ENCODE data around the gene PIM1. TPM values are rescaled to one million over a fixed set of nuclear protein-coding genes. Genes with fewer than 3 reads are reported as not detected.

PIM1 gene
- total RNA-seq, 1 experiment from 2014 or later = 42.1 TPM

DNA sequence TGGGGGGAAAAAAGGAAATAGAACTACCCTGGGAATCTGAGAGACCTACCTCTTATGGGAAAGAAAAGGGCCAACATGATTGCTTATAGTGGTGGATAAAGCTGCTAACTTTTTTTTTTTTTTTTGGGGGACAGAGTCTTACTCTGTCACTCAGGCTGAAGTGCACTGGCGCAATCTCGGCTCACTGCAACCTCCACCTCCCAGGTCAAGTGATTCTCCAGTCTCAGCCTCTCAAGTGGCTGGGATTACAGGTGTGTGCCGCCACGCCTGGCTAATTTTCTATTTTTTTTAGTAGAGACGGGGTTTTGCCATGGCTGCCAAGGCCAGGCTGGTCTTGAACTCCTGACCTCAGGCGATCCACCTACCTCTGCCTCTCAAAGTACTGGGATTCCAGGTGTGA, 48.1 kb downstream of the PIM1 start:
- ChIA-PET POLR2A (no interaction called here), CTCF (no interaction called here)
- Histone ChIP-seq H3K27ac (ENCODE audit: low read length) (no peak overlapping the region), H3K4me3 (ENCODE audit: low read depth in 2 of 2, low read length in 2 of 2) (no peak overlapping the region), H3K4me1 (ENCODE audit: control insufficient read depth, insufficient read depth, low read length) (peaks cover 9% of the 10 kb centered on the region; the same call in 1 of the 2 replicates), H3K36me3 (ENCODE audit: control insufficient read depth, insufficient read depth, low read length) (no peaks in the 10 kb centered on the region), H3K9me3 (ENCODE audit: control insufficient read depth, insufficient read depth, low read depth, low read length) (no peaks in the 10 kb centered on the region), H3K27me3 (ENCODE audit: control insufficient read depth, insufficient read depth, low read length) (no peaks in the 10 kb centered on the region)
- intact Hi-C loops (cut with micrococcal nuclease; ENCODE audit: unreplicated experiment) (no loop called here), in situ Hi-C loops (cut with HindIII; ENCODE audit: low pct_unique_long_range_greater_than_20kb, low sequenced_read_pairs) (no loop called here)
- no peak for TF ChIP-seq SIN3A (IDR thresholded peaks at IDR 0.05; ENCODE audit: borderline replicate concordance, insufficient read depth, low read depth, low read length)
- TF ChIP-seq, protein P1, sequence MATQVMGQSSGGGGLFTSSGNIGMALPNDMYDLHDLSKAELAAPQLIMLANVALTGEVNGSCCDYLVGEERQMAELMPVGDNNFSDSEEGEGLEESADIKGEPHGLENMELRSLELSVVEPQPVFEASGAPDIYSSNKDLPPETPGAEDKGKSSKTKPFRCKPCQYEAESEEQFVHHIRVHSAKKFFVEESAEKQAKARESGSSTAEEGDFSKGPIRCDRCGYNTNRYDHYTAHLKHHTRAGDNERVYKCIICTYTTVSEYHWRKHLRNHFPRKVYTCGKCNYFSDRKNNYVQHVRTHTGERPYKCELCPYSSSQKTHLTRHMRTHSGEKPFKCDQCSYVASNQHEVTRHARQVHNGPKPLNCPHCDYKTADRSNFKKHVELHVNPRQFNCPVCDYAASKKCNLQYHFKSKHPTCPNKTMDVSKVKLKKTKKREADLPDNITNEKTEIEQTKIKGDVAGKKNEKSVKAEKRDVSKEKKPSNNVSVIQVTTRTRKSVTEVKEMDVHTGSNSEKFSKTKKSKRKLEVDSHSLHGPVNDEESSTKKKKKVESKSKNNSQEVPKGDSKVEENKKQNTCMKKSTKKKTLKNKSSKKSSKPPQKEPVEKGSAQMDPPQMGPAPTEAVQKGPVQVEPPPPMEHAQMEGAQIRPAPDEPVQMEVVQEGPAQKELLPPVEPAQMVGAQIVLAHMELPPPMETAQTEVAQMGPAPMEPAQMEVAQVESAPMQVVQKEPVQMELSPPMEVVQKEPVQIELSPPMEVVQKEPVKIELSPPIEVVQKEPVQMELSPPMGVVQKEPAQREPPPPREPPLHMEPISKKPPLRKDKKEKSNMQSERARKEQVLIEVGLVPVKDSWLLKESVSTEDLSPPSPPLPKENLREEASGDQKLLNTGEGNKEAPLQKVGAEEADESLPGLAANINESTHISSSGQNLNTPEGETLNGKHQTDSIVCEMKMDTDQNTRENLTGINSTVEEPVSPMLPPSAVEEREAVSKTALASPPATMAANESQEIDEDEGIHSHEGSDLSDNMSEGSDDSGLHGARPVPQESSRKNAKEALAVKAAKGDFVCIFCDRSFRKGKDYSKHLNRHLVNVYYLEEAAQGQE (IDR thresholded peaks at IDR 0.05; ENCODE audit: insufficient read depth in 1 of 2, low read depth in 2 of 2, low read length in 1 of 2) = no peak
- no TSS peak for BruUV-seq (replicated peaks)
- DNase-seq (ENCODE audit: low read depth, low spot score) = no peak
- no peak for ATAC-seq

DNA sequence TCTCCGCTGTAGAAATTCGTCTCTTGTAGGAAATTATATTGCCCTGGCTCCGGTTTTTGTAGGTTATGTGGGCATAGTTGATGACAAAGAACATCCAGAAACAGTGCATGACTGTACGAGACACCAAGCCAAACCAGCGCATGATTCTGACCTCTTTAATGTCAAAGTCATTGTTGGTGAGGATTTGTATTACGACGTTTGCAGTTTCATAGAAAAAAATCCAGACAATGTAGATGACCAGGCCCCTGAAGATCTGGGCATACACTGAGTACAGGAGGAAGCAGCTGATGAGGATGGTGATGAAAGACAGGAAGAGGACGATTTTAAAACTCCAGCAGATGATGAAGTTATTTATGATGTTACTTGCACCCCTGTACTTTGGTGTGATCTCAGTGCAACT, 48.6 kb downstream of the PIM1 start:
- no peaks in the 10 kb centered on the region for H3K9me3 ChIP-seq (ENCODE audit: control insufficient read depth, insufficient read depth, low read depth, low read length)
- BruUV-seq (replicated peaks) = no TSS peak
- peaks cover 10% of the 10 kb centered on the region; the same call in 1 of the 2 replicates for H3K4me1 ChIP-seq (ENCODE audit: control insufficient read depth, insufficient read depth, low read length)
- ChIA-PET CTCF (interaction anchor here (0.6 kb wide), 1 partner anchor 15 kb away, joined by 4 read pairs; no protein-coding TSS in a partner anchor), POLR2A (no interaction called here)
- in situ Hi-C loops (cut with HindIII; ENCODE audit: low pct_unique_long_range_greater_than_20kb, low sequenced_read_pairs) = no loop called here
- TF ChIP-seq, protein P2, sequence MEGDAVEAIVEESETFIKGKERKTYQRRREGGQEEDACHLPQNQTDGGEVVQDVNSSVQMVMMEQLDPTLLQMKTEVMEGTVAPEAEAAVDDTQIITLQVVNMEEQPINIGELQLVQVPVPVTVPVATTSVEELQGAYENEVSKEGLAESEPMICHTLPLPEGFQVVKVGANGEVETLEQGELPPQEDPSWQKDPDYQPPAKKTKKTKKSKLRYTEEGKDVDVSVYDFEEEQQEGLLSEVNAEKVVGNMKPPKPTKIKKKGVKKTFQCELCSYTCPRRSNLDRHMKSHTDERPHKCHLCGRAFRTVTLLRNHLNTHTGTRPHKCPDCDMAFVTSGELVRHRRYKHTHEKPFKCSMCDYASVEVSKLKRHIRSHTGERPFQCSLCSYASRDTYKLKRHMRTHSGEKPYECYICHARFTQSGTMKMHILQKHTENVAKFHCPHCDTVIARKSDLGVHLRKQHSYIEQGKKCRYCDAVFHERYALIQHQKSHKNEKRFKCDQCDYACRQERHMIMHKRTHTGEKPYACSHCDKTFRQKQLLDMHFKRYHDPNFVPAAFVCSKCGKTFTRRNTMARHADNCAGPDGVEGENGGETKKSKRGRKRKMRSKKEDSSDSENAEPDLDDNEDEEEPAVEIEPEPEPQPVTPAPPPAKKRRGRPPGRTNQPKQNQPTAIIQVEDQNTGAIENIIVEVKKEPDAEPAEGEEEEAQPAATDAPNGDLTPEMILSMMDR (IDR thresholded peaks at IDR 0.05) = no peak
- TF ChIP-seq SIN3A (IDR thresholded peaks at IDR 0.05; ENCODE audit: borderline replicate concordance, insufficient read depth, low read depth, low read length) = no peak
- TF ChIP-seq POLR2AphosphoS5 (IDR thresholded peaks at IDR 0.05; ENCODE audit: low read depth, low read length) = no peak
- intact Hi-C loops (cut with micrococcal nuclease; ENCODE audit: unreplicated experiment) = no loop called here
- no peaks in the 10 kb centered on the region for H3K36me3 ChIP-seq (ENCODE audit: control insufficient read depth, insufficient read depth, low read length)
- no peak overlapping the region for H3K27ac ChIP-seq (ENCODE audit: low read length)
- ATAC-seq (no peak), DNase-seq (ENCODE audit: low read depth, low spot score) (no peak)
- H3K27me3 ChIP-seq (ENCODE audit: control insufficient read depth, insufficient read depth, low read length) = no peaks in the 10 kb centered on the region
- no peak overlapping the region for H3K4me3 ChIP-seq (ENCODE audit: low read depth in 2 of 2, low read length in 2 of 2)

DNA sequence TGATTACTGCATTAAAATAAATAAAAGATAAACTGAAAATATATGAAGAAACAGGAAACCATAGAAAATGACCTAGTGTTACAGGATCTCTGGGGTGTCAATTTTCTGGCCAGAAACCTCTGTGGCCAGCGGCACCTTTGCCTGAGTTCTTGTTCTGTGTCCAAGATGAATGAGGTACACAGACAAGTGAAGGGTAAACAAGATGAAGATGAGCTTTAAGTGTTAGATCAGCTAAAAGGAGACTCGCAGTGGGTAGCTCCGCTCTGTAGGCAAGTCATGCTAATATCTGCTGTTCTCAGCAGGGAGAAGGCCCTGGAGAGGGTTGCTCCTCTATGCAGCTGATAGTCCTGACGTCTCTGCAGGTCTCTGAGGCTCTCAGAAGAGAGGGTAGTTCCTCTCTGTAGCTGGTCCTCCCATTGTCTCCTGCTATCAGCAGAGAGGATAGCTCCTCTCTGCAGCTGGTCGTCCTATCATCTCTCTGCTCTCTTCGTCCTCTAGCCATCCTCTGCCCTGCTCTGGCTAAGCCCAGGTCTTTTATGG, 51.7 kb downstream of the PIM1 start:
- in situ Hi-C loops (cut with HindIII; ENCODE audit: low pct_unique_long_range_greater_than_20kb, low sequenced_read_pairs) (no loop called here), intact Hi-C loops (cut with micrococcal nuclease; ENCODE audit: unreplicated experiment) (no loop called here)

More for the DNA sequence above, 51.7 kb downstream of the PIM1 start:
- Histone ChIP-seq H3K36me3 (ENCODE audit: control insufficient read depth, insufficient read depth, low read length) (no peaks in the 10 kb centered on the region), H3K27me3 (ENCODE audit: control insufficient read depth, insufficient read depth, low read length) (no peaks in the 10 kb centered on the region), H3K9me3 (ENCODE audit: control insufficient read depth, insufficient read depth, low read depth, low read length) (no peaks in the 10 kb centered on the region), H3K4me1 (ENCODE audit: control insufficient read depth, insufficient read depth, low read length) (peaks cover 10% of the 10 kb centered on the region; the same call in 1 of the 2 replicates), H3K4me3 (ENCODE audit: low read depth in 2 of 2, low read length in 2 of 2) (peak overlapping the region; percentile 68 to 74), H3K27ac (ENCODE audit: low read length) (peak overlapping the region; percentile 56)
- POLR2A ChIA-PET = interaction anchor here (0.6 to 1.0 kb wide), 2 partner anchors 52 to 102 kb away, joined by 3 read pairs; partner anchors contain the start of gene PIM1
- no peak for DNase-seq (ENCODE audit: low read depth, low spot score)
- no TSS peak for BruUV-seq (replicated peaks)
- TF ChIP-seq, protein P1 (IDR thresholded peaks at IDR 0.05; ENCODE audit: insufficient read depth in 1 of 2, low read depth in 2 of 2, low read length in 1 of 2) = no peak
- TF ChIP-seq, protein P2 (IDR thresholded peaks at IDR 0.05) = no peak
- no peak for TF ChIP-seq TCF7L2 (IDR thresholded peaks at IDR 0.05; ENCODE audit: low read depth, low read length)
- TF ChIP-seq POLR2AphosphoS5 (IDR thresholded peaks at IDR 0.05; ENCODE audit: low read depth, low read length) = no peak
- no peak for TF ChIP-seq SIN3A (IDR thresholded peaks at IDR 0.05; ENCODE audit: borderline replicate concordance, insufficient read depth, low read depth, low read length)
- CTCF ChIA-PET = interaction anchor here (1.2 to 1.4 kb wide), 2 partner anchors 11 to 204 kb away, joined by 4 to 6 read pairs; no protein-coding TSS in a partner anchor
- peak; percentile 28 for ATAC-seq
